ENCODE measurements around the gene IGF2BP2.

DNA sequence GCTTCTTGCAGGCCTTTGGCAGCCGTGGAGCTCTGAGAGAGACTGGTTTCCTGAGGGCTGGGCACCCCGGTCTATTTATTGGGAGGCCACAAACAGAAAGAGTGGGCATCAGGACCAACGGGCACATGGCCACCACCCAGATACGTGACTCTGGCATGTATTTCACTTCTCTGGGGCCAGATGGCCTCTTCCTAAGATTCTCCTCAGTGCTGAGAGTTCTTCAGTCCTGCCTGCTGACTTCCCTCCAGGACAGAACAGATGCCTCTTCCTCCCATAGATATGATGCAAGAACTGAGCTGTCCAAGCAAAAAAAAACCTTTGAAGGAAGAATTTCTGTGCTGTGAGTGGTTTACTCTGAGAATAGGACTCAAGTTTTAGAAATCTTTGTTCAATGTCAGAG lies 107.7 kb downstream of the IGF2BP2 start:
- TF ChIP-seq, protein P1, sequence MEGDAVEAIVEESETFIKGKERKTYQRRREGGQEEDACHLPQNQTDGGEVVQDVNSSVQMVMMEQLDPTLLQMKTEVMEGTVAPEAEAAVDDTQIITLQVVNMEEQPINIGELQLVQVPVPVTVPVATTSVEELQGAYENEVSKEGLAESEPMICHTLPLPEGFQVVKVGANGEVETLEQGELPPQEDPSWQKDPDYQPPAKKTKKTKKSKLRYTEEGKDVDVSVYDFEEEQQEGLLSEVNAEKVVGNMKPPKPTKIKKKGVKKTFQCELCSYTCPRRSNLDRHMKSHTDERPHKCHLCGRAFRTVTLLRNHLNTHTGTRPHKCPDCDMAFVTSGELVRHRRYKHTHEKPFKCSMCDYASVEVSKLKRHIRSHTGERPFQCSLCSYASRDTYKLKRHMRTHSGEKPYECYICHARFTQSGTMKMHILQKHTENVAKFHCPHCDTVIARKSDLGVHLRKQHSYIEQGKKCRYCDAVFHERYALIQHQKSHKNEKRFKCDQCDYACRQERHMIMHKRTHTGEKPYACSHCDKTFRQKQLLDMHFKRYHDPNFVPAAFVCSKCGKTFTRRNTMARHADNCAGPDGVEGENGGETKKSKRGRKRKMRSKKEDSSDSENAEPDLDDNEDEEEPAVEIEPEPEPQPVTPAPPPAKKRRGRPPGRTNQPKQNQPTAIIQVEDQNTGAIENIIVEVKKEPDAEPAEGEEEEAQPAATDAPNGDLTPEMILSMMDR (IDR thresholded peaks at IDR 0.05), result no peak
- no peak for TF ChIP-seq POLR2A (IDR thresholded peaks at IDR 0.05)
